Measurements from ENCODE around the gene USP25. TPM values are rescaled to one million over a fixed set of nuclear protein-coding genes. Genes with fewer than 3 reads are reported as not detected.
"Not testable (repeated sequence)": the region's sequence is repeated elsewhere in the genome, so short reads cannot be mapped to it uniquely, and the experiment has no call there.

Gene USP25
- total RNA-seq, 1 donor from 2014 or later = 52.3 TPM

- no peak for DNase-seq (ENCODE audit: low spot score)
These were observed 2.7 kb downstream of the USP25 start for GRCh38 chr21:15732290-15732995.

GRCh38 chr21:15732996-15733329 lies 3.2 kb downstream of the USP25 start:
- no peak for DNase-seq (ENCODE audit: low spot score)

DNA sequence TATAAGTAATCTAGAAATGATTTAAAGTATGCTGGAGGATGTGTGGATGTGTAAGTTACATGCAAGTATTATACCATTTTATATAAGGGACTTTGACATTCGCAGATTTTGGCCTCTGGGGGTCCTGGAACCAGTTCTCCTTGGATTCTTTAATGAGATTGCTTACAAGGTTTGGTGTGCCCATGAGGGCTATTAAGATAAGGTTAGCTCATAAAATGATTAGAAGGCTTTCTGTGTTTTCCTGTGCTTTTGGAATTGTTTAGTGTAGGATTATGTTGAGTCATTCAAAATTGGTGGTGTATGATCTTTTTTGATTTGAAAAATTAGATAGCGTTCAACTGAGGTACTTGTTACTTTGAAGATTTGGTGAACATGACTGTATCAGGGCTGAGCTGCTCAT lies 5.6 kb downstream of the USP25 start:
- no peak for DNase-seq (ENCODE audit: low spot score)

GRCh38 chr21:15735931-15736330 lies 6.1 kb downstream of the USP25 start:
- DNase-seq (ENCODE audit: low spot score) = not testable (repeated sequence)

GRCh38 chr21:15738779-15739178 lies 9.0 kb downstream of the USP25 start:
- not testable (repeated sequence) for DNase-seq (ENCODE audit: low spot score)

GRCh38 chr21:15740383-15740782 lies 10.6 kb downstream of the USP25 start:
- no peak for DNase-seq (ENCODE audit: low spot score)

- DNase-seq (ENCODE audit: low spot score) = no peak
These were observed 11.7 kb downstream of the USP25 start for GRCh38 chr21:15741510-15741909.

- DNase-seq (ENCODE audit: low spot score) = no peak
These were observed 12.4 kb downstream of the USP25 start for GRCh38 chr21:15742052-15742670.

DNA sequence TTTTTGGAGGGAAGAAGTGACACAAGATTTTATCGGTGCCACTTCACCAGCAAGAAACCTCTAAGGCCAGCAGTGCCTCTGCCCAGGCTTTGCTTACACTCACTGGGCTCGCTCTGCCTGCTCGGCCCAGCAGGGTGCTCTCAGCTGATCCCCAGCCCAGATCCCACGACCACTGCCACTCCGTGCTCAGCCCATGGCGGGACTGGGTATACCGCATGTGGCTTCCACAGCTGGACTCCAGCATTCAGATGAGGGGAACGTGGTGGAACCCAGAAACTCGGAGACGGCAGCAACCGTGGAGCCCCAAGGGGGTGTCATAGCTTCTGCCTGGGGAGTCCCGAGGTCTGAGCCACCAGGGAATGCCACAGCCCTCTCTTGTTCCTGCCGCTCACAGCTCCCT lies 12.9 kb downstream of the USP25 start:
- DNase-seq (ENCODE audit: low spot score) = no peak

GRCh38 chr21:15743593-15743992 lies 13.8 kb downstream of the USP25 start:
- no peak for DNase-seq (ENCODE audit: low spot score)

DNA sequence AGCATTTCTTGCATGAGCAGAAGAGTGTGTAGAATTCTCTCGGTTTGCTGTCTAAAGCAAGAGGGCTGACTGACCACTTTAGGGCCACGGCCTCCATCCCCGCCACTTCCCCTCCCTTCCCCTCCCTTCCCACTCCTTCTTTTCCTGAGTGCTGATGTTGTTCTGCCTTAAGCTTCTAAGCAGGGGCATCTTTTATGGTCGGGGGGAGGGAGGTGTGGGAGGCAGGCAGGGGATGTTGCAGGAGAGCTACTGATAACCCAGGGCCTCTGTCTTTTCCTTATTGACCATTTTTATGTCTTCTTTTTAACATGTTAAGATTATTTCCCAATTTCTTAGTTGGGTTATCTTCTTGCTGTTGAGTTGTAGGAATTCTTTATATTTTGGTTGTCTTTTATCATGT lies 15.1 kb downstream of the USP25 start:
- no peak for DNase-seq (ENCODE audit: low spot score)

DNA sequence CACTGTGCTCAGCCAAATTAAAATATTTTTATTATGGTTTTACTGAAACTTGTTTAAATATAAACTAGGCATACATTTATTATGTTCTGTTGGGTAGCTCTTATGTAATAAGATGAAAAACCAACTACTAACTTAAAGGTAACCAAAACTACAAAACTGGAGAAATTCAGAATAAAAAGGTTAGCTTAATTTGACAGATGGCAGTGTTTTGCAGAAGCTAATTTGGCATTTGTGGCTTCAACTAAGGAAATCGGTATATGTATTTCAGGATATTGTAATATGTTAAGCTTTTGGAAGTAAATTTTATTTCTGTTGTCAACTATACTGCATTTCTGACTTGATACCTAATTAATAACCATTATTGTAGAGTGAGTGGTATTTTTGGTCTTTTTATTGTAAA lies 18.8 kb downstream of the USP25 start:
- no peak for DNase-seq (ENCODE audit: low spot score)

DNA sequence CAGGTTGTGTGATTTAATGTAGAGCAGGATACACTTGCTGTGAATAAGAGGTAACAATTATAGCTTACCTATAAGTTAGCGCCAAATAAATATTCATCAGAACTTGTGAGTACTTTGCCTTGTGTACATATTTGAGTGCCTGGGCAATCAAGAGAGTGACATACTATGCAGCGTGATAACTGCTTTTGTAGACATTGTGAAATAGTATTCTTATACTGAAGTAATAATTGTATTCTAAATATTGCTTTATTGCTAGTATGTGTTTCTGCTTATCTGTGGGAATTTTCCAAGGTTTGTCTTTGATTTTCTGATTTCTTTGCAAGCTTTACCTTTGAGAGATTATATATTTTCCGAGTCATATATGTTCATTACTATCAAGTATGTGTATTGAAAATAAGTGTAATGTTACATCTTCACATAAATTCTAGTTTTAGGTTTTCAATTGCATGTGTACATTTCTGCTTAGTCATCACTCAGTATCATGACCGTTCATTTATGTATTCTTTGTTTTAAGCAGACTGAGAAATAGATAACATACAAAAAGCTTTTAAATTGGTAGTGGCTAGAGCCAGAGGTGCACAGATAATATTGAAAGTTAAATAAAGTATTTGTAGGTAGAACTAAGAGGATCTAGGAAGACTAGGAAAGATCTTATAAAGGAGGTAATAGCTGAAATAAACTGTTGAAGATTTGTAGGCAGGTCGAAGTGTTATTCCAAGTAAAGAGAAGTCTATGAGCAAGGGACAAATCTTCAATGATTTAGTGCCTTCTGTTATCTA lies 19.5 kb downstream of the USP25 start:
- DNase-seq (ENCODE audit: low spot score) = no peak

DNA sequence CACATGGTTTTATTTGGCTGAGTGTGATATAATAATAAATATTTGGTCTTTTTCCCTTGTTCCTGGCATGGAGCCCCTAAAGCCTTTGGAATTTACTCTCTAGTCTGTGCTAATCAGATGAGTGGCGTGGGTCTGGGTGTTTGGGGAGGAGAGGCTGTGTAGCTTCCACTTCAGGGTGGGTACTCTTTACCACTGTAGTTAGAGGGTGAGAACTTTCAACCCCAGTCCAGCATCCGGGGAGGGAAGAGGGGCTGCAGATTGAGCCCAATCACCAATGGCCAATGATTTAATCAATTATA lies 20.0 kb downstream of the USP25 start:
- DNase-seq (ENCODE audit: low spot score) = no peak

DNA sequence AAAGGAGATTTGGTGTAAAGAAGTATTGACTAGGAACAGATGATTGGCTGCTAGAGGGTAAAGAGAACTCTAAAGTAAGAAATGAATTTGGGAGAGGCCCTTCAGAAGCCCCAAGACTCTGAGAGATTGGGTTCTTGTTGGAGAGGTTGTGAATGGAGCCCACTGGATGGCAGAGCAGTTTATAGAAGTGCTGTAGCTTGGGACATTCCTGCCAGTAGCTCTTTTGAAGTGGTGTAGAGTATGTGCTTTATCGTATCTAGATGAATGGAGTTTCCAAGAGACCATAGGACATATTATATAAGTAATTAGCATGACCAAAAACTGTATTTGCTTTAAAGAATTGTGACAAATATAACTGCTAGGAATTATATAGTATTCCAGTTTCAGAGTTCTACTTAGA lies 21.3 kb downstream of the USP25 start:
- no peak for DNase-seq (ENCODE audit: low spot score)

GRCh38 chr21:15751546-15751945 lies 21.8 kb downstream of the USP25 start:
- no peak for DNase-seq (ENCODE audit: low spot score)

DNA sequence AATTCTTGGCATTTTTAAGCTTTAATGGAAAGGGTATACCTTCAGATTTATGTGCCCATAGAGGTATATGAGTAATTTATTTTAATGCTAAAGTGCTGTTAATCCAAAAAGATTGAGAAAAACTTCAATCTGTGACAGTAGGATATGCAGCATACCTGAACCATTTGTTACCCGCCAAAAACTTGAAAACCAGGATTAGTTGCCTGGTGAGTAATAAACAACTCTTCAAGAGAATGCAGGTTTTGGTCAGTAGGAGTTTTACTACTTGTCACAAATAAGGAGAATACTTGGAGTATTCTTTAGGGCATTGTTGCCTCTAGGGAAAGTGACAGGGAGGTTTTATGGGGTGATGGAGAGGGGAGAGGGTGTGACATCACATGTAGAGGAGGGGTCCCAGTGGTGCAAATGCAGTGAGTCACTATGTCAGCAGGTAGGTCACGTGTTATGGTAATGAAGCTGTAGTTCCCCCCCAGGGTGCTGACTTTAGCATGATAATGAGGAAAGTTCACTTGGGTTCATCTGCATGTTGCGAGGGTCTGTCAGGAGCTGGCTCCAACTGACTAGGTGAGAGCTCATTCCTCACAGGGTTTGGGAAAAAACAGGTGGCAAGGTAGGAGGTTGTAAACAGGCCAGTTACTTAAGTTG lies 23.1 kb downstream of the USP25 start:
- no peak for DNase-seq (ENCODE audit: low spot score)

DNA sequence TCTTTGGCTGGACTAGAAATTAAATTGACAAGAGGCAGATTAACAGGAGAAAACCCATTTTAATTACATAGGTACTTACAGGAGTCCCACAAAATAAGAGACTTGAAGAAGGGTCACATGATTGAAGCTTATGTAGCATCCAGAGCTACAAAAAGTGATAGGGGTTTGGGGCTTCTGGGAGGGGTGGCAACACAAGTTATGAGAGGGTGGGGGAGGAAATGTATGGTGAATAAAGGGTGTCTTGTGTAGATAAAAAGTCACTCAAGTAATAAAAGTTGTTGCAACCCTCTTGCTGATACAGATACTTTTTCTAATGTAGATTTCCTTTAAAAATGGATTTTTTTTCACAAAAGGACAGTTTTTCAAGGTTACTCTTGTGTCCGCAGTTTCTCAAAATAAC lies 24.0 kb downstream of the USP25 start:
- no peak for DNase-seq (ENCODE audit: low spot score)

- DNase-seq (ENCODE audit: low spot score) = no peak
These were observed 24.9 kb downstream of the USP25 start for GRCh38 chr21:15754640-15755039.

GRCh38 chr21:15755125-15755524 lies 25.3 kb downstream of the USP25 start:
- DNase-seq (ENCODE audit: low spot score) = no peak

DNA sequence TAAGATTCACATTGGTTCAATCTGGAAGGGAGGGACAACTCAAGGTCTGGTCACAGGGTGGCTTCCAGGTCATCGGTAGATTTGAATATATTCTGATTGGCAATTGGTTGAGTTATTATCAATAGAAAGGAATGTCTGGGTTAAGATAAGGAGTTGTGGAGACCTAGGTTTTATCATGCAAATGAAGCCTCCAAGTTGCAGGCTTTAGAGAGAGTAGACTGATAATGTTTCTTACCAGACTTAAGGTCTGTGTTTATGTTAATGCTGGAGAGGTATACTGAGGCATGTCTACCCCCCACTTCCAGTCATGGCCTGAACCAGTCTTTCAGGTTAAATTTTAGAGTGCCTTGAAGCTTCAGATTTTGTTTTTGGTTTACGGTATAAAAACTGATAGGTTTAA lies 29.7 kb downstream of the USP25 start:
- DNase-seq (ENCODE audit: low spot score) = no peak

DNA sequence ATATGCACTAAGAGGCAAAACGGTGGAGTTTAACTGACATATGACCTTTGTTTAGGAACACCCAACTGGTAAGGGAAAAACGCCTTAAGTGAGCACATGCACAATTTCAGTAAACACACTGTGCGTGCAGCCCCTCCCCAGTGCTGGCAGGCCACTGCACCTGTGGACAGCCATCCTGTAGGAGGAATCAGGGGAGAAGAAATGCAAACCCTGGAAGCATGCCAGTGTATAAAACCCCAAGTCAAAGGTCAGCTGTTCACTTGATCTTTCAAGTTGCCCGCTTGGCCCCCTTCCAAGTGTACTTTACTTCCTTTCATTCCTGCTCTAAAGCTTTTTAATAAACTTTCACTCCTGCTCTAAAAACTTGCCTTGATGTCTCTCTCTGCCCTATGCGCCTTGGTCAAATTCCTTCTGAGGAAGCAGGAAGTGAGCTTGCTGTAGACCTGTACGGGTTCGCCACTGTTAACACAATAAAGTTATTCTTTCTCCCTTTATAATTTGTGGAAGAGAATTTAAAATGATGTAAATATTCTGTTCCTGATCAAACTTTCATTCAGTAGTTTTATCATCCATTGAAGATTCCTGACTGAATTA lies 31.8 kb downstream of the USP25 start:
- DNase-seq (ENCODE audit: low spot score) = no peak
